Left renal pelvis (tissue), 4 donors: Measurements from ENCODE around the gene PCGF2. TPM values are rescaled to one million over a fixed set of nuclear protein-coding genes. Genes with fewer than 3 reads are reported as not detected.
"Not testable (repeated sequence)": the region's sequence is repeated elsewhere in the genome, so short reads cannot be mapped to it uniquely, and the experiment has no call there.

Experiments
- DNase-seq, 4 donors: peaks; one replicate each; pipeline ENCODE4 v3.0.0-alpha.2; 2013; ENCODE audit warnings: low read depth in 4 of 4, low spot score in 3 of 4
- polyA plus RNA-seq, 4 donors: library from polyadenylated mRNA; unstranded; fragments of 120-200 nt; gene quantifications; one replicate each; pipeline ENCODE4 v1.2.1, GENCODE V29; 2013; ENCODE audit not compliant: insufficient read length in 4 of 4

Gene PCGF2
- polyA plus RNA-seq, 4 donors: 71.4 to 103 (median 83.1) TPM

DNA sequence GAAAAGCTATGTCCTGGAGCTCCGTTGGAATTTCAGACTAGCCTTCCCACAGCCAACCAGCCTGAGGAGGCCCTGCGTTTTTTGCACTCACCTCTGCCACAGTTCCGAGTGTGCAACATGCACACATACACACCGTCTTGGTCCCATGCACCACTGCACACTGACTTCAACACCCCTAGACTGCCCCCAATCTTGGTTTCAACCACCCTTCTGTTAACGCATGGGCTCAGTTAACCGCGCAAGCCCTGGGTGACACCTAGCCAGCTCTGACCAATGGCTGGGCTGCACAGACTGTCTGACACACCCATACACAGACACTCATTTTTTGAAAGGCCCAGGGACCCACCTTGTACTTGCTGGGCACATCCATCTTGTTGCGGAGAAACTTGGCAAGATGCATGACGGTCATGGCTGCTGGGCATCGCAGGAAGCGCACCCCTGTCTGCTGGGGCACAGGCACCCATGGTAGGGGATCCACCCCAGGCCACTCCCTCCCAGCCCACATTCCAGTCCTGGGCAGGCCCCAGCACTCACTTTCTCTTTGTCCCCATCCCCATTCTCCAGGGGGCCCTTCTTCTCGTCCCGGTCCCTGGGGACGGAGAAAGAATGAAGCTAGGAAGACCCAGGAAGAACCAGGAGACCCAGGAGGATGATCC lies 10.0 kb downstream of the PCGF2 start:
- DNase-seq: no peak

DNA sequence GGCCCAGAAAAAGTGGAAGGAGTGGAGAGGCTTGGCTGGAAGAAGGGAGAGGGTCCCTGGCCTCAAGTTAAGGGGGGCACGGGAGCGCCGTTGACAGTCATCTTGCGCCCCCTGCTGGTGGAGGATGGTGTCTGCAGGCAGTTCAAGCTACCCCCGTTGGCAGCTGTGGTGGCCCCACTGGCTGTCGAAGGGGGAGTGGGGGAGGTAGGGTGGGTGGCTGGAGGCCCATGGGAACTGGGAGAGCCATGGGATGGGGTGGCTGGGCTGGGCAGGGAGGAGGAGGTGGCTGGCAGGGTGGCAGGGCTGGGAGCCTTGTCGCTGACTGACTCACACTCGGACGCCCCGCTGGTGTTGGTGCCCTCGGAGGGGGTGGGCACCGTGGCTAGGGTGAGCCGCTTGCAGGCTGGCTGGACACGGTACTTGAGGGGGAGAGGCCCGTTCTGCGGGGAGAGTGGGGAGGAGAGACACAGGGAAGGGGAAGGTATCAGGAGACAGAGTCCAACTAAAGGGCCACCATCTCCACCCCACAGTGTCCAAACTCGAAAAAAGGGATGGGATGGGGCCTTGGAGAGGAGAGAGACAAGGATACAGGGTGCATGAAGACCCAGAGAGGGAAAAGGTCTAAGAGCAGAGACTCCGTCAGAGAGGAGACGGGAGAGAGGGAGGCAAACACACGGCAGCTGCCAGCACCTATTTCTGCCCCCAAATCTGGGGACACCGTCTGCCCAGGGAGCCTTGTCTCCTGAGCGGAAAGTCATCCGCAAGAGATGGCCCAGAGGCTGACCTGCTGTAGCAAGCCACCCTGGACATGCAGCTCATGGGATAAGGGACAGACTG lies 12.8 kb downstream of the PCGF2 start:
- DNase-seq: no peak

DNA sequence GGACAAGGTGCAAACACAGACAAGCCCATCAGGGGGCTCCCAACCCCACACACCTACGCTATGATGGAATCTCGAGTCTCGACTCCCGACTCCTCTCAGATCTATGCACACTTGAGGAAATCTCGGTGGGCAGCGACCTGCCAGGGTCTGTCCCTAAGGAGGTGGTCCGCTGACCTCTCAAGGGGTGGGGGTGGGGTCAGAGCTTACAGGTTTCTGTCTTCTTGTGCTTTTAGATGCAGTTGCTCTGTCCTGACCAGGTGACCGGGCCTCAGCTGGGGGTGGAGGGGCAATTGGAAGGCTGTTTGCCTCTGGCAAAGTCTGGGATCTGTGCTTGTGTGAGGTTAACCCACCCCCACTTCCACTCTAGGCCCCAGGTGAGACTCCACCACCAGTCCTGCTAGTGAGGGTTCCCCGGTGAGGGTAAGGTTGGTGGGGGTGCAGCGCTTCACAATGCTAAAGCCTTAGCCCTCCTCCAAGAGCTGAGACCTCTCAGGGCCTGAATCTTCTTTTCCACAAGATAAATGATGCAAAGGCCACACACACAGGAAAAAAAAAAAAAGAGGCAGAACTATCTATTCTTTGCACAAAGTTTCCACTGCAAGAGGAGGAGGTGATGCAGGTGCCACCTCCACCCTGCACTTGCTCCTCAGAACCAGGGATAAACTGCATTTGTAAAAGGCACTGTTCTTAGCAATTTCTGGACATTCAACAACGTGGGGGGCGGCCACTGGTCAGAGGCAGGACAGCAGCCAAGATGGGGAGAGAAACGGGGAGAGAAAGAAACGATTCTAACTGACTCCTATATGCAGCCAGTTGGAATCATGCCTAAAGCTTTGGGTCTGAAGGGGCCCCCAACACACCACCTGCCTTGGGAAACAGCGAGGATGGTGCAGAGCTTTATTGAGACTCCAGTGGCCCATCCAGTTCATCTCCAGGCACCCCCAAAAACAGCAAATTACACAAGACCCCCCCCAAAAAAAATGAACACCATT lies 13.9 kb downstream of the PCGF2 start:
- DNase-seq: no peak

DNA sequence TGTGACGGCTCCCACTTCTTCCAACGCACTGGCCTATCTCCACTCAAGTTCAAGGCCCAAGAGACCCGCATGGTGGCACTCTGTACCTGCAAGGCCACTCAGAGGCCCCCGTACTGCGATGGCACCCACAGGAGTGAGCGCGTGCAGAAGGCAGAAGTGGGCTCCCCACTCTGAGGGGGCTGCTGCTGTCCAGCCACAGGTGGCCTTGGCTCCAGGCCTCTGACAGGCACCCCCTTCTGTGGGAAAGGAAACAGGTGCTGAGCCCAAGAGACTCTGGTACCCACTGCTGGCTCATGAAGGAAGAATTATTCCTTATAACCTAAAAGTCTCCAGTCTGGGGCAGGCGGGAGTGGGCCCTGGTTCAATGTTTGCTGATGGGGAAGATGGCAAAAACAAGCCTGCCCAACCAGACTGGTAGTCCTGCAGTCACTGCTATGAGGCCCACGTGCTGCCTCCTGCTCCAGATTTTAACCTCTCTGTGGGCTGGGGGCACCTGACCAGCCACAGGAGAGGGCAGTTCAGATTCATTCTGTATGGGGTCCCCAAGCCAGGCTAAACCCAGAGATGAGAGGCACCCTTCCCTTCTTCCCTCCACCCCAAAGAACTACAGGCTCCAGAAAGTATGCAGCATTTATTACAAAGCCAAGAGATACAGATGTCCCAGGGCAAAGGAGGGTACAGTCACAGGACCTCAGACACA lies 14.7 kb downstream of the PCGF2 start:
- DNase-seq: no peak

DNA sequence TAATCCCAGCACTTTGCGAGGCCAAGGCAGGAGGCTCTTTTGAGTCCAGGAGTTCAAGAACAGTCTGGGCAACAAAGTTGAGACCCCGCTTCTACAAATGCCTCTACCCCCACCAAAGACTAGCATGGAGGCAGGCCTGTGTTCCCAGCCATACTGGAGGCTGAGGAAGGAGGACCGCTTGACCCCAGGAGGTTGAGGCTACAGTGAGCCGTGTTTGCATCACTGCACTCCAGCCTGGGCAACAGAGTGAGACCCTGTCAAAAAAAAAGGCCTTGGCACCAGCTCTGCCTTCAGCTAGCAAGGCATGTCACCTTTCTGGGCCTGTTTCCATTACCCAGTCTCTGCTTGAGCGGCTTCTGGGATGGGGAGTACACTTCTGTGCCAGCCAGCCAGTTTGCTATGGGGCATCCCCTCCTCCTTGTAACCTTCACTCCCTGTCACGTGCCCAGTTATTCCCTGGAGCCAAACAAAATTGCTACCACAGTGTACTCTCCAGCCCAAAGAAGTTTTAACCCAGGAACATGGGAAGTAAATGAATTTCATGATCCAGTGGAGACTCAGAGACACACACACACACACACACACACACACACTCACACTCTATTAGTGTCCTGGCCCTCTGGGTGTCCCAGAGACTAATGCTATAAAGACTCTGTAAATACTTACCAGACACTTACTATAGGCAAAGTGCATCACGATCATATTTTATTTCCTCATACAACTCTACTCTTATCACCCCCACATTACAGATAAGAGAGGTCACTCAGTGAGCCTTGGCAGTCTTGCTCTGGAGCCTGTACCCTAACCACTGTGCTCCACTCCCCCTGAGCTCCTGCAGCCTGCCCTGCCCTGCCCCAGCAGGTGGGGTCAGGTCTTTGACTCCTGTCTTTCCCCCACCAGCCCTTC lies 15.5 kb downstream of the PCGF2 start:
- DNase-seq: no peak

DNA sequence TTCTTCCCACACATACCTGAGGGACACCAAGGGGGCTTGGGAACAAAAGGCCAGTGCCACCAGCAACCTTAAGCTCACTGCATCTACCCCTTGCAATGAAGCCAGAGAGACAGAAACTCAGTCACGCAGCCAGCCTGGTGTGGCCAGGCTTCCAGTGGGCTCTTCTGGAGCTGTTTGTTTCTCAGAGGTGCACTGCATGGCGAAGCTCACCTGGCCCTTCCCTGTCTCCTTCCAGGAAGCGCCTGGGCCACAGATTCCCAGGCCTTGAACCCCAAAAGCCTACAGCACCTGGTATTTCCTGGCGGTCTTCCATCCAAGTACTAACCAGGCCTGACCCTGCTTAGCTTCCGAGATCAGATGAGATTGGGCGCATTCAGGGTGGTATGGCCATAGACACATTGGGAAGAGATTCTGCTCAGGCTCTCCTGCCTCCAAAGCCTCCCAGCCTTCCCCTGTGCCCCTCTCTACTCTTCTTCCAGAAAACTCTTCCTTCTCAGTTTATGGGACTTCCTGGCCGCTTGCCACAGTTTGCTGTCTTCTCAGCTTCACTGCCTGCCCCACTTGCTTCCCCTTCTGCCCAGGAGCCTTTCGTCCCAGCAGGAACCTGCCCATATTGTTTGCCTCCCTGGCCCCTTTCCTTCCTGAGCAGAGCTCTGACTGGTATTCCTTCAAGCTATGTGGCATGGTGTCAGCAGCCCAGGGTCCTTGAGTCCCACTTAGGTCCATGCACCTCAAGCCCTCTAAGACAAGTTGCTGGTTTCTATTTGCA lies 16.4 kb downstream of the PCGF2 start:
- no peak for DNase-seq

DNA sequence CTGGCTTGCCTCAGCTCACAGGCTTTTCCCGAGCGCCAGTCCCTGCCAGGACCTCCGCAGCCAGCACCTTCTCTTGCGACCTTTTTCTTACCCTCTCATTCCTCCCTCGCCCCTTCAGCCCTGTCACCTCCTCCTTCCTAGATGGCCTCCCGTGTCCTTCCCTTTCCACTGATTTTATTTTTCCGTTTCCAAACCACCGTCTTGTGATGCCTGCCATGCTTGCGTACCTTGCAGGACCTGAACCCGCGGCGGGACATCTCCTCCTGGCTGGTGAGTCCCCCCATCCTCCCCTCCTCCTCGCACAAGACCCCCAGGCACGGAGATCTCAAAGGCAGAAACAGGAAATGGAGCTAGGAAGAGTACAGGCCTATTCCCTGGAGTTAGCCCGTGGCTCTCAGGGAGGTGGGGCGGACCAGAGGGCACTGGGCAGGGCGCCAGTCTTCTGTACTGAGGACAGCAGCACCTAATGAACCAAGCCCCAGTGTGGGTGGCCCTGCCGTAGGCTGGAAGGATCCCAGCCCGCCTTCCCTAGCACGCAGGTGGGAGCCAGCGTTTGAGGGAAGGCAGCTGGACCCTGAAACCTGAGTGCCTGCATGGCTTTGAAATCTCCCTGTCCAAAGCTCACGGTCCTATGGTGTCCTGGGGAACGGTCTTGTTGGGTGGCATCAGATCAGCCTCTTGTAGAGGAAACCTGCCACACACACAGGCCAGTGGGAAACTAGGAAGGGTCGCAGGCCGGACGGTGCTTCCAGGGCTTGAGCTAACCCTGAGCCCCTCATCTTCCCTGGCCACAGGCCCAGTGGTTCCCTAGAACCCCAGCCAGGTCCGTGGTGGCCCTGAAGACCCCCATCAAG lies 17.4 kb downstream of the PCGF2 start:
- DNase-seq: no peak

DNA sequence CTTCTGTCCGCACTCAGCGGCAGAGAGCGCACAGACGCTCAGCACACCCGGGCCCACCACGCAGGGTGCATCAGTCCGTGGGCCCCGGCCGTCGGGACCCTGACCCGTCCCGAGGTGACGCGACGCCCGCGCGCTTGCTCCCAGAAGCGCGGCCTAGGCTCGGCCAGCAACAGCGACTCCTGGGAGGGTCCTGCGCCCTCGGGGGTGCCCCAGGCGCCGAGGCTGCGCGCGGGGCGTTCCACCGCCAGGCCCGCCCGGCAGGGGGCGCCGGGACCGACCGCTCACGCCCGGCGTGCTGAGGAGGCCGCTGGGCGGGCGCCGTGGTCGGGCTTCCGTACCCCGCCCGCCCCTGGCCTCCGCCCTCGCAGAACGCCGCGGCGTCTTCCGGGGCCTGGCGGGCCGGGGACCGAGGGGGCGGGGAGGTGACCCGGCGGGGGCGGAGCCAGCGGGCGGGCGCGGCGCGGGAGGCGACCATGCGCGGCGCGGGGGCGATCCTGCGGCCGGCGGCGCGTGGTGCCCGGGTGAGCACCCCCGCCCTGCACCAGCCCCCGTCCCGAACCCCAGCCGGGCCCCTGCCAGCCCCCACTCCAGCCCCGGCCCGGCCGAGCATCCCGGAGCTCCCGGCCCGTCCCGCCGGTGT lies 18.1 kb downstream of the PCGF2 start, which contains the start of gene CISD3:
Gene CISD3 (plus strand): TSS at position 456 of the 640 bp plus-strand sequence. CDS start 18 bp downstream, at position 474.
- DNase-seq: no peak

DNA sequence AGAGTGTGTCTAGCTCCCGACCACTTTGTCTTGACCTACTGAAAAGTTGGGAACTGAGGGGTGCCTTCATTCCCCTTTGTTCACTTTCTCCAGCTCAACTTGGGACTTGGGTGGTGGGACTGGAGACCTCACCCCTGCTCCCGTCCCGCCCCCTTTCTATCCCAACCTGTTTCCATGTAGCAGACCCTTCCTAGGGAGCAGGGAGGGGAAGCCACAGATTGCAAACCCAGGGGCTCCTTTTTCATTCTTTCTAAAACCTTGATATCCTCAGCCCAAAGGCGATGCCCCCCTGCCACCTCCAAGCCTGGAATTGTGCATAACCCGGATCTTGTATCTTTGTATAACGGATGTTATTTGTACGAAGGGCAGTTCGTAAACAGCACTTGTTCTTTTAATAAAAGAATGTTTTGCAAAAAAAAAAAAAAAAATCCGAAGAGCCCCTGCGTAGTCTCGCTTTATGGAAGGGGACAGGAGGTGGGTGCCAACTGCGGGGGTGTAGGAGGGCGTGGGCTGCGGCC lies 18.7 kb downstream of the PCGF2 start:
- DNase-seq: no peak

DNA sequence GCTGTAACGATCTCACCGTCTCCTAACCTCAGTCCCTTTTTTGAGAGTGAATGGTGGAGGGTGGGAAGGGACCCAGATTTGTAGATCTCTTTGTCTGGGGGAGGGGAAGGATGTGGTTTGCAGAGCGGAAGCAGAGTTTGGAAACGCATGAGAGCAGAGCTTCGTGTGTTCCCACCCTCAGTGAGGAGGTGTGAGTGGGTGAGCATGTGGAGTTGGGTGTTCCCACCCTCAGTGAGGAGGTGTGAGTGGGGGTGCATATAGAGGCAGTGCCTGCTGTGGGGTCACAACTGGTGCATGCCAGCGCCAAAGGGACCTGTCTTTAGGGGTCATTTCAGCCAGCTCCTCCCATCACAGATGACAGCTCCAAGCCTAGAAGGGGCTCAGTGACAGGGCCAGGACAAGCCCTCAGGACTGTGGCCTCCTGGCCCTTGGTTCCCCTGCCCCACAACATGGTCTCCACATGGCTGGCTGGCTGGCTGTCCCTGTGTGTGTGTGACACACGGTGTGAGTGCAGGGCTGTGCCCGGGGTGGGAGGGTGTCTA lies 19.8 kb downstream of the PCGF2 start:
- no peak for DNase-seq

DNA sequence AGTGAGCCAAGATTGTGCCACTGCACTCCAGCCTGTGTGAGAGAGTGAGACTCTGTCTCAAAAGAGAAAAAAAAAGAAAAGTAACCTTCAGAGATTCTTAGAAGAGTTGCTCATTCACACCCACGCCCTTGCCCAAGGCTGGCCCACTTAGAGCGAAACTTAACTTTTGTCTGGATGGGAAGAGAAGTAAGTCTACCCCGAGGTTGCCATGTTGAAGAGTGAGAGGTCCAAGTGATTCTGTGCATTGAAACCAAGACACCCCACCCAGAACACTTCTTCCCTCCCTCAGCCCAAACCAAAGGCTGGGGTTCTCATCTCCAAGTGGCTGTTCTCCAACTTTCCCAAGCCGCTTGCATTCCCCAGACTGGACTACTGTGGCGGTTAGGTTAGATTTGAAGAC lies 20.4 kb downstream of the PCGF2 start:
- DNase-seq: no peak

DNA sequence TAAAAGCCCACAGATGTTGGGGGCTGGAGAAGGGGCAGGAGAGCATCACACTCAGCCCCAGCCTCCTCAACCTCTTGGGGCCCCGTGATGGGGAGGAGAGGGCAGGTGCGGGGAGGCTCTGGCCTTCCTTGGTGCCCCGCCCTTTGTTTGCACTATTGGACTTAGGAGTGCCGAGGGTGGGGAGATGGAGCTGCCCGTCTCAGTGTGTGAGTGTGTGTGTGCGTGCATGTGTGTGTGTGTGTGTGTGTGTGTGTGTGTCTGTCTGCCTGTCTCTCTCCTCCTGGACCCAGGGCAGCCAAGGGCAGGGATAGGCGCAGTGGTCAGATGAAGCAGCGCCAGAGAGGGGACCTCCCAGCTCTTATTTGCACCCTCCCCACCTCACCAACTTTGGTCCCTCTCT lies 22.0 kb downstream of the PCGF2 start:
- not testable (repeated sequence) for DNase-seq

DNA sequence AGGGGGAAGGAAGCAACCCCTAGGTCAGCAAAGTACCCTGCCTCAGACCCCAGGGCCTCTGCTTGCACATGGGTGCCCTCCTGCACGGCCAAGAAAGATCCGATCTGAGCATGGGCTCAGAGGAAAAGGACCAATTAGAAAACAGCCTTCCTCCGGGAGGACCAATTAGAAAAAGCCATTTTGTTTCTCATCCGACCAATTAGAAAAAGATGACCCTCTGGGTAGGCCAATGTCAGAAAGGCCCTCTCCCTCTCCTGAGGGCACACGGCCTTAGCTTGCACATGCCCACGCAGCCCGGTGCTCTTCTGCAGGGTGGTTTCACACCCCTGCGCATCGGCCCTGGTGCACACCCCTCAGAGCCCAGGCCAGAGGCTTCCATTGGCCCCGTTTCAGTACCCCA lies 23.1 kb downstream of the PCGF2 start:
- DNase-seq: no peak

DNA sequence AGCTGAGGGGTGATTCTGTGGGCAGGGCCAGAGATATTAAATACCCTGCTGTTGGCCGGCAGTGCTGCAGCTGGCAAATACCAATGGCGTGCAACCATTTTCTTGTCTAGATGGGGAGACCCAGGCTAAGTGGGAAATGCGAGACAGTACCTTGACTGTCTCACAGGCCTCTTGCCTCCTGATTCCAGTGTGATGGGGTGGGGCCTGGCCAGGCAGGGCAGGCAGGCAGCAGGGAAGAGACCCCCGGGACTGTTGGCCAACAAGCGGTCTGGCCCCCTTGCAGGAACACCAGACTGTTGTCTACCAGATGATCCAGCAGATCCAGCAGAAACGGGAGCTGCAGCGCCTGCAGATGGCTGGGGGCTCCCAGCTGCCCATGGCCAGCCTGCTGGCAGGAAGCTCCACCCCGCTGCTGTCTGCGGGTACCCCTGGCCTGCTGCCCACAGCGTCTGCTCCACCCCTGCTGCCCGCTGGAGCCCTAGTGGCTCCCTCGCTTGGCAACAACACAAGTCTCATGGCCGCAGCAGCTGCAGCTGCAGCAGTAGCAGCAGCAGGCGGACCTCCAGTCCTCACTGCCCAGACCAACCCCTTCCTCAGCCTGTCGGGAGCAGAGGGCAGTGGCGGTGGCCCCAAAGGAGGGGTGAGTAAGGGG lies 23.7 kb downstream of the PCGF2 start:
- no peak for DNase-seq

DNA sequence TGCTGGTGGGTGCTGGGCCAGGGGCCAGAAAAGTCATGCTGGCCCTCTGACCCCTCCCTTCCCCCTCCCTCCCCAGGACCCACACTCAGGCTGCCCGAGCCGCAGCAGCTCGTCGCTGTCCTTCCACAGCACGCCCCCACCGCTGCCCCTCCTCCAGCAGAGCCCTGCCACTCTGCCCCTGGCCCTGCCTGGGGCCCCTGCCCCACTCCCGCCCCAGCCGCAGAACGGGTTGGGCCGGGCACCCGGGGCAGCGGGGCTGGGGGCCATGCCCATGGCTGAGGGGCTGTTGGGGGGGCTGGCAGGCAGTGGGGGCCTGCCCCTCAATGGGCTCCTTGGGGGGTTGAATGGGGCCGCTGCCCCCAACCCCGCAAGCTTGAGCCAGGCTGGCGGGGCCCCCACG lies 26.3 kb downstream of the PCGF2 start:
- no peak for DNase-seq

DNA sequence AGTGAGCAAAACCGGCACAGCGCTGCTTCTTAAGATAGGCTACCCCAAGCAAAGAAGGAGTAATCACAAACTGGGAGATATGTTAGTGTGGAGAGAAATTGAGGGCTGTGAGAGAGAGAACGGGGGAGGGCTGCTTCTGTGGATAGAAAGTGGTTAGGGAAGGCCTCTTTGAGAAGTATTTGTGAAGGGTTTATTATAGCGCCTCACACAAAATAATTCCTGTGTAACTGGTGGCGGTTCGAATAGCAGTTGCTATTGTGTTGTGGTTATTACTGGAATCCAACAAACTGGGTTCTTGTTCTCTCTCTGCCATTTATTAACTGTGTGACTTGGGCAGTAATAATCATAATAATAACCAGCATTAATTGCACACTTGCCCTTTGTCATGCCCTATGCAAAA lies 27.2 kb downstream of the PCGF2 start:
- DNase-seq: no peak
